GM12878 (cell line): ENCODE results near the gene DIDO1. TPM values are rescaled to one million over a fixed set of nuclear protein-coding genes. Genes with fewer than 3 reads are reported as not detected.

Source experiments
- ATF7 ChIP-seq: fragments of 450-650 bp; IDR thresholded peaks from 2 replicates; pipeline ENCODE4 v1.6.1; 2016; ENCODE audit warnings: low read depth, mild to moderate bottlenecking
- BCL11A ChIP-seq: IDR thresholded peaks from 2 replicates; pipeline ENCODE4 v1.6.1; 2011; ENCODE audit warnings: low read depth, low read length
- DPF2 ChIP-seq: fragments of 450-650 bp; IDR thresholded peaks from 2 replicates; pipeline ENCODE4 v1.6.1; 2017; ENCODE audit warnings: mild to moderate bottlenecking
- FOXK2 ChIP-seq: fragments of 450-650 bp; IDR thresholded peaks from 2 replicates; pipeline ENCODE4 v1.6.1; 2017; ENCODE audit warnings: mild to moderate bottlenecking, moderate library complexity
- HCFC1 ChIP-seq: fragments of 150-350 bp; IDR thresholded peaks from 2 replicates; pipeline ENCODE4 v1.6.1; 2014; ENCODE audit warnings: low read length
- HDAC2 ChIP-seq: fragments of 200-600 bp; sonication (generic); IDR thresholded peaks from 2 replicates; pipeline ENCODE4 v1.6.1; 2017
- HDAC6 ChIP-seq: fragments of 200-600 bp; sonication (generic); IDR thresholded peaks from one replicate; pipeline ENCODE4 v1.8.0; 2017; ENCODE audit warnings: antibody characterized with exemption; ENCODE audit not compliant: unreplicated experiment
- KDM1A ChIP-seq: fragments of 200-600 bp; sonication (generic); IDR thresholded peaks from 2 replicates; pipeline ENCODE4 v1.6.1; 2016; ENCODE audit warnings: borderline replicate concordance
- LARP7 ChIP-seq: fragments of 450-650 bp; IDR thresholded peaks from 2 replicates; pipeline ENCODE4 v1.6.1; 2017; ENCODE audit warnings: mild to moderate bottlenecking
- MTA2 ChIP-seq: fragments of 450-650 bp; IDR thresholded peaks from 2 replicates; pipeline ENCODE4 v1.6.1; 2016; ENCODE audit warnings: low read depth, mild to moderate bottlenecking, moderate library complexity
- MYC ChIP-seq: IDR thresholded peaks from 2 replicates; pipeline ENCODE4 v1.6.1; 2011; ENCODE audit warnings: mild to moderate bottlenecking, low read length, moderate library complexity, inconsistent platforms; ENCODE audit not compliant: insufficient read depth, insufficient replicate concordance, insufficient read length, severe bottlenecking
- NFYA ChIP-seq: IDR thresholded peaks from 2 replicates; pipeline ENCODE4 v1.6.1; 2011; ENCODE audit warnings: low read depth, mild to moderate bottlenecking, low read length, improper control_type of control experiment, borderline replicate concordance
- NR2C1 ChIP-seq: fragments of 450-650 bp; IDR thresholded peaks from 2 replicates; pipeline ENCODE4 v1.6.1; 2017; ENCODE audit warnings: antibody characterized with exemption, mild to moderate bottlenecking, moderate library complexity
- POLR2A ChIP-seq: IDR thresholded peaks from 2 replicates; pipeline ENCODE4 v1.6.1; 2011; ENCODE audit warnings: low read depth, mild to moderate bottlenecking, low read length
- SIX5 ChIP-seq: IDR thresholded peaks from 2 replicates; pipeline ENCODE4 v1.6.1; 2011; ENCODE audit warnings: mild to moderate bottlenecking, low read depth, low read length, moderate library complexity; ENCODE audit not compliant: severe bottlenecking
- SPI1 ChIP-seq: IDR thresholded peaks from 2 replicates; pipeline ENCODE4 v1.6.1; 2011; ENCODE audit warnings: low read depth, mild to moderate bottlenecking, low read length, moderate library complexity, borderline replicate concordance; ENCODE audit not compliant: insufficient read depth
- SRF ChIP-seq, 2 experiments: IDR thresholded peaks; 2 replicates each; pipeline ENCODE4 v1.6.1; 2011; ENCODE audit warnings: low read depth in 2 of 2, low read length in 2 of 2, mild to moderate bottlenecking in 1 of 2, moderate library complexity in 1 of 2
- STAT1 ChIP-seq: fragments of 450-650 bp; conservative IDR thresholded peaks from 2 replicates; pipeline ENCODE4 v1.6.1; 2014; ENCODE audit warnings: antibody characterized with exemption, mild to moderate bottlenecking
- WRNIP1 ChIP-seq: IDR thresholded peaks from 2 replicates; pipeline ENCODE4 v1.6.1; 2011; ENCODE audit warnings: low read depth, low read length, improper control_type of control experiment, borderline replicate concordance
- ZBED1 ChIP-seq: IDR thresholded peaks from 2 replicates; pipeline ENCODE4 v1.6.1; 2016; ENCODE audit warnings: borderline replicate concordance
- polyA plus RNA-seq, 11 experiments: library from polyadenylated mRNA; depleted of rRNA in 4 of 11; unstranded in 6 of 11; stranded (reverse) in 5 of 11; fragments of >200 nt; fragmentation: Nextera tagmentation in 4 of 11; fragmentation: Illumina TruSeq in 1 of 11; extraction: Ambion mirVana in 4 of 11; extraction: Trizol in 1 of 11; gene quantifications; 1 replicate in 1 of 11; 2 replicates in 10 of 11; pipeline versions ENCODE4 v1.2.1 to v1.2.3, GENCODE V29; 2011 to 2016; ENCODE audit warnings: inconsistent platforms in 2 of 11, missing spikeins in 2 of 11, low read depth in 1 of 11
- total RNA-seq, 4 experiments: library from RNA; depleted of rRNA in 3 of 4; stranded (reverse); fragments of >200 nt in 3 of 4; fragmentation: Illumina TruSeq in 1 of 4; extraction: Trizol in 1 of 4; gene quantifications; 2 replicates each; pipeline versions ENCODE4 v1.2.1 to v1.2.3, GENCODE V29; 2013 to 2021
- TF ChIP-seq, protein P1 (sequence below): fragments of 450-650 bp; formaldehyde crosslinking; IDR thresholded peaks from 2 replicates; pipeline ENCODE4 v1.4.0; 2022; ENCODE audit warnings: mild to moderate bottlenecking, moderate library complexity
- TF ChIP-seq, protein P2 (sequence below): fragments of 450-650 bp; IDR thresholded peaks from 2 replicates; pipeline ENCODE4 v1.6.1; 2017; ENCODE audit warnings: mild to moderate bottlenecking
- TF ChIP-seq, protein P3 (sequence below), 3 experiments: IDR thresholded peaks in 2 of 3; conservative IDR thresholded peaks in 1 of 3; 2 replicates each; pipeline ENCODE4 v1.5.1; 2011; ENCODE audit warnings: low read depth in 3 of 3, low read length in 3 of 3, mild to moderate bottlenecking in 3 of 3, control low read depth in 2 of 3, moderate library complexity in 2 of 3, inconsistent platforms in 1 of 3, mixed read lengths in 1 of 3; ENCODE audit not compliant: control insufficient read depth in 2 of 3, insufficient read depth in 1 of 3; ENCODE audit errors: extremely low read depth in 1 of 3
- TF ChIP-seq, protein P4 (sequence below): IDR thresholded peaks from 2 replicates; pipeline ENCODE4 v1.6.1; 2012; ENCODE audit warnings: low read depth, low read length, improper control_type of control experiment

Gene DIDO1
- total and polyA plus RNA-seq, 10 of the 15 experiments (the other 5 are each of a cell fraction or from before 2014, with no cell fraction given): 5.5 to 56.4 (median 38.4) TPM

DNA sequence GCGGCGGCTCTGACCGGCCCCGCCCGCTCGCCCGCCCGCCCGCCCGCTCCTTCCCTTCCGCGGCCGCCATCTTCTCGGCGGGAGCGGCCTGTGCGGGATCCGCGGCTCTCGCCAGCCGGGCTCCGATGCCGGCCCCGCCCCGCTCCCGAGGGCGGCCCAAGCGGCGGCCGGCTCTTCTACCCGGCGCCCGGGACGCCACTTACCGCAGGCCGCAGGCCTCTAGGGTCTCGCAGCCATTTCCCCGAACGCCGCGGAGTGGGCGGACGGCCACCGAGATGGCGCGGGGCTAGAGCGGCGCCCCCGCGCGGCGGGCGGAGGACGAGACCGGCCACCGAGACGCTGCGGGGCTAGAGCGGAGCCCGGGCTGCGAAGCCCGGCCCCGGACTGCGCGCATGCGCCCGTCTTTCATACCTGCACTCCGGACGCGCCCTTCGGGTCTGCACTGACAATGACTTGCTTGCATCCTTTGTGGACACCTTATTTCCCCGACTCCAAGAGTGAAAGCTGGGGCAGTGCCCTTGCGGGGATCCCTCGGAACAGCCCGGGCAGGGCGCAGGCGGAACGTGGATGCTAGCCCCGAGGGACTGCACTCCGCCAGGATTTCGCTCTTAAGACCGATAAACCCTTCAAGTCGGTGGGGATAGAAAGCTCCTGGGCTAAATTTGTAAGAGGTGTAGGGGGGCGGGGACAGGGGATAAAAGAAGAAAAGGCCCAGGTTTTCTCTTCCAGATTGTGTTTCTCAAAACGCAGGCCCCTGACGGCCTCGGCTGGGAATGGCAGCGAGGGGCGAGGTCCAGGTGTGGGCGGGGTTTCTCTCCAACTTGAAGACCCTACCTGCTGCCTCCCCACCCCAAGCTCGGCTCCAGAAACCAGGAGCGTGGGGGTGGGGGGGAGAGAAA is at the start of gene DIDO1 (continued):
- TF ChIP-seq, protein P1, sequence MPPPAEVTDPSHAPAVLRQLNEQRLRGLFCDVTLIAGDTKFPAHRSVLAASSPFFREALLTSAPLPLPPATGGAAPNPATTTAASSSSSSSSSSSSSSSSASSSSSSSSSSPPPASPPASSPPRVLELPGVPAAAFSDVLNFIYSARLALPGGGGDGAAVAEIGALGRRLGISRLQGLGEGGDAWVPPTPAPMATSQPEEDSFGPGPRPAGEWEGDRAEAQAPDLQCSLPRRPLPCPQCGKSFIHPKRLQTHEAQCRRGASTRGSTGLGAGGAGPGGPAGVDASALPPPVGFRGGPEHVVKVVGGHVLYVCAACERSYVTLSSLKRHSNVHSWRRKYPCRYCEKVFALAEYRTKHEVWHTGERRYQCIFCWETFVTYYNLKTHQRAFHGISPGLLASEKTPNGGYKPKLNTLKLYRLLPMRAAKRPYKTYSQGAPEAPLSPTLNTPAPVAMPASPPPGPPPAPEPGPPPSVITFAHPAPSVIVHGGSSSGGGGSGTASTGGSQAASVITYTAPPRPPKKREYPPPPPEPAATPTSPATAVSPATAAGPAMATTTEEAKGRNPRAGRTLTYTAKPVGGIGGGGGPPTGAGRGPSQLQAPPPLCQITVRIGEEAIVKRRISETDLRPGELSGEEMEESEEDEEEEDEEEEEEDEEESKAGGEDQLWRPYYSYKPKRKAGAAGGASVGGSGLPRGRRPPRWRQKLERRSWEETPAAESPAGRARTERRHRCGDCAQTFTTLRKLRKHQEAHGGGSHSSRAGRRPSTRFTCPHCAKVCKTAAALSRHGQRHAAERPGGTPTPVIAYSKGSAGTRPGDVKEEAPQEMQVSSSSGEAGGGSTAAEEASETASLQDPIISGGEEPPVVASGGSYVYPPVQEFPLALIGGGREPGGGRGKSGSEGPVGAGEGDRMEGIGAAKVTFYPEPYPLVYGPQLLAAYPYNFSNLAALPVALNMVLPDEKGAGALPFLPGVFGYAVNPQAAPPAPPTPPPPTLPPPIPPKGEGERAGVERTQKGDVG (CRISPR knock-in tag): no peak
- TF ChIP-seq HDAC2: no peak
- TF ChIP-seq HDAC6: no peak
- no peak for TF ChIP-seq ZBED1
- TF ChIP-seq HCFC1: peak; percentile 65
- TF ChIP-seq, protein P2, sequence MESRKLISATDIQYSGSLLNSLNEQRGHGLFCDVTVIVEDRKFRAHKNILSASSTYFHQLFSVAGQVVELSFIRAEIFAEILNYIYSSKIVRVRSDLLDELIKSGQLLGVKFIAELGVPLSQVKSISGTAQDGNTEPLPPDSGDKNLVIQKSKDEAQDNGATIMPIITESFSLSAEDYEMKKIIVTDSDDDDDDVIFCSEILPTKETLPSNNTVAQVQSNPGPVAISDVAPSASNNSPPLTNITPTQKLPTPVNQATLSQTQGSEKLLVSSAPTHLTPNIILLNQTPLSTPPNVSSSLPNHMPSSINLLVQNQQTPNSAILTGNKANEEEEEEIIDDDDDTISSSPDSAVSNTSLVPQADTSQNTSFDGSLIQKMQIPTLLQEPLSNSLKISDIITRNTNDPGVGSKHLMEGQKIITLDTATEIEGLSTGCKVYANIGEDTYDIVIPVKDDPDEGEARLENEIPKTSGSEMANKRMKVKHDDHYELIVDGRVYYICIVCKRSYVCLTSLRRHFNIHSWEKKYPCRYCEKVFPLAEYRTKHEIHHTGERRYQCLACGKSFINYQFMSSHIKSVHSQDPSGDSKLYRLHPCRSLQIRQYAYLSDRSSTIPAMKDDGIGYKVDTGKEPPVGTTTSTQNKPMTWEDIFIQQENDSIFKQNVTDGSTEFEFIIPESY: no peak
- no peak for TF ChIP-seq KDM1A
- TF ChIP-seq, protein P3, sequence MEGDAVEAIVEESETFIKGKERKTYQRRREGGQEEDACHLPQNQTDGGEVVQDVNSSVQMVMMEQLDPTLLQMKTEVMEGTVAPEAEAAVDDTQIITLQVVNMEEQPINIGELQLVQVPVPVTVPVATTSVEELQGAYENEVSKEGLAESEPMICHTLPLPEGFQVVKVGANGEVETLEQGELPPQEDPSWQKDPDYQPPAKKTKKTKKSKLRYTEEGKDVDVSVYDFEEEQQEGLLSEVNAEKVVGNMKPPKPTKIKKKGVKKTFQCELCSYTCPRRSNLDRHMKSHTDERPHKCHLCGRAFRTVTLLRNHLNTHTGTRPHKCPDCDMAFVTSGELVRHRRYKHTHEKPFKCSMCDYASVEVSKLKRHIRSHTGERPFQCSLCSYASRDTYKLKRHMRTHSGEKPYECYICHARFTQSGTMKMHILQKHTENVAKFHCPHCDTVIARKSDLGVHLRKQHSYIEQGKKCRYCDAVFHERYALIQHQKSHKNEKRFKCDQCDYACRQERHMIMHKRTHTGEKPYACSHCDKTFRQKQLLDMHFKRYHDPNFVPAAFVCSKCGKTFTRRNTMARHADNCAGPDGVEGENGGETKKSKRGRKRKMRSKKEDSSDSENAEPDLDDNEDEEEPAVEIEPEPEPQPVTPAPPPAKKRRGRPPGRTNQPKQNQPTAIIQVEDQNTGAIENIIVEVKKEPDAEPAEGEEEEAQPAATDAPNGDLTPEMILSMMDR (IDR thresholded peaks at IDR 0.05 in 2 of 3, conservative IDR thresholded peaks at IDR 0.05 in 1 of 3; ENCODE audit: control insufficient read depth in 2 of 3, extremely low read depth in 1 of 3, insufficient read depth in 1 of 3, low read depth in 3 of 3, low read length in 3 of 3): peak; percentile 34 to 59 (median 47); a peak in 5 of 6 replicates
- TF ChIP-seq LARP7: peak; percentile 93
- TF ChIP-seq STAT1: no peak
- no peak for TF ChIP-seq ATF7
- TF ChIP-seq, protein P4, sequence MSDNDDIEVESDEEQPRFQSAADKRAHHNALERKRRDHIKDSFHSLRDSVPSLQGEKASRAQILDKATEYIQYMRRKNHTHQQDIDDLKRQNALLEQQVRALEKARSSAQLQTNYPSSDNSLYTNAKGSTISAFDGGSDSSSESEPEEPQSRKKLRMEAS: peak; percentile 49; the same call in 1 of the 2 replicates
- TF ChIP-seq NFYA: no peak
- TF ChIP-seq MYC: no peak
- TF ChIP-seq POLR2A: peak; percentile 80
- TF ChIP-seq FOXK2: no peak
- no peak for TF ChIP-seq MTA2
- TF ChIP-seq DPF2: peak; percentile 81
- TF ChIP-seq SIX5: peak; percentile 19
- no peak for TF ChIP-seq SRF (IDR thresholded peaks at IDR 0.05; ENCODE audit: low read depth in 2 of 2, low read length in 2 of 2)
- TF ChIP-seq WRNIP1: no peak
- no peak for TF ChIP-seq SPI1
- no peak for TF ChIP-seq BCL11A
- TF ChIP-seq NR2C1: peak; percentile 76
